Raji (cell line): ENCODE results near the gene ST6GALNAC4.

Experiments
- POLR2A ChIP-seq: IDR thresholded peaks from 2 replicates; pipeline ENCODE4 v1.6.1; 2011; ENCODE audit warnings: low read depth, low read length, control low read depth; ENCODE audit not compliant: insufficient read depth

ST6GALNAC4 gene

DNA sequence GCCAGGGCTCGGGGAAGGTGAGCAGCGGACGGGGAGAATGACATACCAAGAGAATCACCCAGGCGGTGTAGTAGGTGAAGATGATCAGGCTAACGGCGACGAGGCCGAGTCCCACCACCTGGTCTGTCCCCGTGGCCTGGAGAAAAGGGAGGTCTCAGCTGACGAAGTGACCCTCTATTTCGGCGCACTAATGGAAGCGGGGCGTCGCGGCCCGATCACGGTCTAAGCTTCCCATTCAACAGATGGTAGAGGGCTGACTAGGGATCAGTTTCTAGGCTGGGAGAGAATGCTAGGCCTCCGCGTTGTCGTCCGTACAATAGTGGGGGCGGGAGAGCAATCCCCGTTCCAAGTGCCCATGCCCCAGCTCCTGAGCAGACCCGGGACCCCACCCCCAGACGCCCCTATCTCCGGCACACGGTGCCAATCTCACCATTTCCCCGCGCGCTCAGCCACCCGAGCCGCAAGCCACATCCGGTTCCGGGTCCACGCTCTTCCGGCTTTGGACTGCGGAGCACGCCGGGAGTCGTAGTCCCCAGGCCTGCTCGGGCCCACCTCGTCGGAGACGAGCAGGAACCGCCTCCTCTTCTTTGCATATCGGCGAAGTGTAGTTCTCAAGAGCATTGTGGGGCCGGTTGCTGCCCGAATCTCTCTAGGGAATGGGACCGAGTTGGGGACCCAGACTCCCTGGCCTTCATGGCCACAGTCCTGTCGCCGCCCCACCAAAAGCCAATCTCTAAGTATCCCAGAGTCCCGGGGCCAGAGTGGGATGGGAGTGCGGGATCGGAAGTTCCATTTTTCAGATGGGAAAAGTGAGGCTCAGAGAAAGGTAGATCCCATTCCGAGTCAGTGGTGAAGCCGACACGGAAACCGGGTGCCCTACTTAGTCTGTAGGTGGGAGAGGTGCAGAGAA, 20.8 kb upstream of the ST6GALNAC4 start, which contains the start of gene DPM2:
Gene DPM2 (minus strand): TSS at position 467 of the 910 bp plus-strand sequence. CDS start 34 bp downstream, at position 433.
- peak; percentile 81 for TF ChIP-seq POLR2A

DNA sequence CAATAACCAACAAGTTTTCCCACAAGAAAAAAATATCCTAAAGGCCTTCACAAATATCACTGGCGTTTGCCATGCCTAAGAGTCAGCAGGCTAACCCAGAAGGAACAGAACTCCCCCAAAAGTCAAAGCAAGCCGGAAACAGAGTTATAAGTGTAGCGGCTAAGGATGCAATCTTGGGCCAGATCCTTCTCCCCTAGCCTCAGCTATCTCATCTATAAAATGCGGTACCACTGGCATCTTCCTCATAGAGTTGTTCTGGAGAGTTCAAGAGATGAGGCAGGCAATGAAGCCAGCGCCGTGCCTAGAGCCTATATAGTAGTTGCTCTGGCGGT, 20.2 kb upstream of the ST6GALNAC4 start:
- TF ChIP-seq POLR2A, result no peak

DNA sequence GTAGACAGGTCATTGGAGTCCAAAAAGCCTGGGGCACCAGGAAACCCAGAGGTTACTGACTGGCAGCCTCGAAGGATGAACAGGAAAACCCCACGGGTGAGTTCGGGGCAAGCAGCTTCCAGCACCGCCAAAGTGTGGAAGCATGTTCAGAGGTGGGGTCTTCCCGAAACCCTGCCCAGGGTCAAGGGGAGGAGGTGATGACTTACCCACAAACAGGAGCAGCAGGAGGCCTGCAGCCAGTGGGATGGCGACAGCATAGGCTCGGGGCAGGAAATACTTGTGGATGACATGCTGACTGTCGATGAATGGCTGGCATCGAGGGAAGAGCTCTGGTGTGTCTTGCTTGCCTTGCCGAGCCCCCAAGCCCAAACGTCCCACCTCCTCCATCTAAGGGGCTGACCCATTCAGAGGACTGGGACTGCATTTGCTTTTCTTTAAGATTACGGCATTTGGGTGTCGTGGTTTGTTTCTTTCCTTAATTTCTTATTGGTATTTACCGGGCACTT, 19.6 kb upstream of the ST6GALNAC4 start:
- TF ChIP-seq POLR2A, result no peak

DNA sequence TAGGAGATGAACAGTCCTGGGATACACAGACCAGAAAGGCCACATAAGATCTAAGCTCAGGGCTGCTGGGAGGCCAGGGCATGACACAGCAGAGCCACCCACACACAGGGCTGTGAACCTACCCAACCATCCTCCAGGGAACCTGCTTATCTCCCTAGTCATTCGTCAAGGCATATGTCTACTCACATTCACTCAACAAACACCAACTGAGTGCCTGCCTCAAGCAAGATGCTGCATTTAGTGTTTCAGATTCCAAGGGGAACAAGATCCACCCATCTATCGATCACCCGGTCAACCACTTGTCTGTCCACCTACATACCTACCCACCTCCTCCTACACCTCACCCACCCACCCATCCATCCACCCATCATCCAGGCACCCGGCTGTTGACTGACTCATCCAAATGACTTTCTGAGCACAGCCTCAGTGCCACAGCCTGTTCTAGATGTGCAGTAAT, 19.0 kb upstream of the ST6GALNAC4 start:
- TF ChIP-seq POLR2A, result no peak

DNA sequence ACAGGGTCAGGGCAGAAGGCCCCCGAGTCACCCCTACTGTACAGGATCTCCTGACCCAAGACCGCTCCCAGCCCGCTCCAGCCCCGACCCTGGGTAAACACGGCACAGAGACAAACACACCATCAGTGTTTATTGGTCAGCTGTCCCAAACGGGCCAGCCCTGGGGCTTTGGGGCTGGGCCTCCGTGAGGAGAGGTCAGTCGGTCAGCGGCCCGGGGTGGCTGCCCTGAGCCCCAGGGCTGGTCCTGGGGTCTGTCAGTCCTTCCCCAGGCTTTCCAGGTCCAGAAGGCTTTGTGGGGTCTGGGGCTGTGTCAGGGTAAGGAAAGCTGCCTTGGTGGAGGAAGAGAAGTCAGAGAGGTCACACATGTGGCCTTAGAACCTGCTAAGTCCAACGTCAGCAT, 18.1 kb upstream of the ST6GALNAC4 start:
- TF ChIP-seq POLR2A, result no peak

DNA sequence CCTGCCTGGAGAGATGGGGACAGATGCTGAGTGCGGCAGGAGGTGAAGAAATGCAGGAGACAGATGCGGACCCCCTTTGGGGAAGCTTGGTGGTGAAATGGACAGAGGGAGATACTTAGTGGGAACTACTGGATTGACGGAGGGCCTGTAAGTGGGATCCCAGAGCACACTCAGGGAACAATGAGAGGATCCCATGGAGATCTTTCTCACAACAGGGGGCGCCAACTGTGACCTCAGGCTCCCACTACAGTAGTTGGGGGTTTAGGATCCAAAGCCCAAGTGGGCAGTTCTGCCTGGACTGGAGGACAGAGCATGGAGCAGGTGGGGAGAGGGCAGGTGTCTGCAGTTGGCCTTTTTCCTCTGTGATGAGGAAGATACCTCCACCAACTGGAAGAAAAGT, 17.4 kb upstream of the ST6GALNAC4 start:
- TF ChIP-seq POLR2A, result no peak

DNA sequence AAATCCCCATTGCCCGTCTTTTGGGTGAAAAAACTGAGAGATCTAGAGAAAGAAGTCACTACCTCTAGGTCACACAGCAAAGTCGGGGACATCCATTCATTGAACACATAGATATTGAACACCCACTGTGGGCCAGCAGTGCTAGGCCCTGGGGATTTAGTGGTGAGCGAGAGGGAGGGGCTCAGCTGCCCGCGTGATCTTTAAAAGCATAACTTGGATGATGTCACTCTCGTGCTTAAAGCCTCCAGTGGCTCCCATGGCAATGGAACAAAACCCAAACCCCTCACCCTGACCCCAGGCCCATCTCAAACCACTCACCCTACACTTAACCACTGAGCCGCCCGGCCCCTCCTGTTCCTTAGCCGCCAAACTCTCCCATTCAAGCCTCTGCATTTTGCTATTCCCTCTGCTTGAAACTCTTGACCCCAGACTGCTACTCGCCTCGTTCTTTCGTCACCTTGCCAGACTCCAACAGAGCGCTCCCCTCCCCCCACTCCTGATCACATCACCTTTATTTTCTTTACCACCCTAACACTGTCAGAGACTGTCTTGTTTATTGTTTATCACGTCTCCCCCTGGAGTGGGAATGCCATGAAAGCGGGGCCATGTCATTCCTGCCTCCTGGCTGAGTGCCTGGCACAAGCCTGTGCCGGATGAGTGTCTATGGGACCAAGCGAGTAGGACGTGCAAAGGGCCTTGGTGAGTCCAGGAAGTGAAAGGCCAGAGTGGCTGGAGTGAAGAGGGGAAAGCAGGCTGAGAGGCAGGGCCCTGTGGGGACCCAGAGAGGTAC, 14.4 kb upstream of the ST6GALNAC4 start:
- no peak for TF ChIP-seq POLR2A

DNA sequence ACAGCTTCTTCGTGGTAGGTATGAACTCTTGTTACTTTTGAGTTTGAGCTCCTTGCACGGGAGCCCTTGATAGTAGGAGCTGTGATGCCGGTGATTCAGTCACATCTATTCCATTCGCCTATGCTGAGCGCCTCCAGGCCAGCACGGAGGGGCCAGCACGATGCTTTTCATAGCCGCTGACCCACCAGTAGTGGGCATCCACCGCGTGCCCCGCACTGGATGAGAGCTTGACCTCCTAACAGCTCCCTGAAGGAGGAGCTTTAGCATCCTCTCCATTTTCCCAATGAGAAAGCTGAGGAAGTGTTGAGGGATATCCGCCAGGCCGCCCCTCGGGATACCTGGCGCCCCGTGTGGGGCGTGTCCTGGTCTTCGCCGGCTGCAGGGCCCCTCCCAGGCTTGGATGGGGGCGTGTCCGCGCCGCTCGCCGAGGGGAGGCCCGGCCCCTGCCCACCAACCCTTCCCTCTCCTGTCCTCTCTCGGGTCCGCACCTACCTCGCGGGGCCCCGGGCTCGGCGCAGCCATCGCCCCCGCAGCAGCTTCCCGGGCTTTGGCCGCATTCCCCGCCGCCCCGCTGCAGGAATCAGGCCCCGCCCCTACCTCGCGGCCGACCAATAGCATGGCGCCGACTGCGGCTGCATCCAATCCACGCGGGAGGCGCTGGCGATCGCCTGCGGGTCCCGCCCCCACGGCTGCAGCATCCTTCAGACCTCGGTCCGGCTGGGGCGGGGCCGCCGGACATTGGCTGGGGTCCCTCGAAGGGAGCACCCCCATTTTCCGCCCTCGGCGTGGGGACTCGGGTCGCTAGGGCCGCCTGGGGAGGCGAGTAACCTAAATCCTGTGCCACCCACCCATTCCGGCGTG, 13.6 kb upstream of the ST6GALNAC4 start, which contains the start of gene PIP5KL1:
Gene PIP5KL1 (minus strand): TSS at position 547 of the 861 bp plus-strand sequence. CDS start 25 bp downstream, at position 522.
- TF ChIP-seq POLR2A, result no peak

DNA sequence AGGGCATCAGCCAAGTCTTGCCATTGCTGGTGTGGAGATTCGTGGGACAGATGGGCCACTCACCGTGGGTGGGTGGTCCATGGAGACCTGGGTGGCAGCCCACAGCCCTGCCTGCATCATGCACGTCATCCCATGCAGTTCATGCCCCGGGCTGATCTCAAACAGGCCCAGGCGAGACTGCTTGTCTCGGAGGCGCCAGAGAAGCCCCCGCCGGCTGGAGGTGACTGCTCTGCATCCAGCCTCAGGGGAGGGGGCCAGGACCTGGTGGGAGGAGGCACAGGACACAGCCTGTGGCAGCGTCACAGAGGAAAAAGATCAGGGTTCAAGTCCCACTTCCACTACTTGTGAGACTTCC, 12.8 kb upstream of the ST6GALNAC4 start:
- no peak for TF ChIP-seq POLR2A

DNA sequence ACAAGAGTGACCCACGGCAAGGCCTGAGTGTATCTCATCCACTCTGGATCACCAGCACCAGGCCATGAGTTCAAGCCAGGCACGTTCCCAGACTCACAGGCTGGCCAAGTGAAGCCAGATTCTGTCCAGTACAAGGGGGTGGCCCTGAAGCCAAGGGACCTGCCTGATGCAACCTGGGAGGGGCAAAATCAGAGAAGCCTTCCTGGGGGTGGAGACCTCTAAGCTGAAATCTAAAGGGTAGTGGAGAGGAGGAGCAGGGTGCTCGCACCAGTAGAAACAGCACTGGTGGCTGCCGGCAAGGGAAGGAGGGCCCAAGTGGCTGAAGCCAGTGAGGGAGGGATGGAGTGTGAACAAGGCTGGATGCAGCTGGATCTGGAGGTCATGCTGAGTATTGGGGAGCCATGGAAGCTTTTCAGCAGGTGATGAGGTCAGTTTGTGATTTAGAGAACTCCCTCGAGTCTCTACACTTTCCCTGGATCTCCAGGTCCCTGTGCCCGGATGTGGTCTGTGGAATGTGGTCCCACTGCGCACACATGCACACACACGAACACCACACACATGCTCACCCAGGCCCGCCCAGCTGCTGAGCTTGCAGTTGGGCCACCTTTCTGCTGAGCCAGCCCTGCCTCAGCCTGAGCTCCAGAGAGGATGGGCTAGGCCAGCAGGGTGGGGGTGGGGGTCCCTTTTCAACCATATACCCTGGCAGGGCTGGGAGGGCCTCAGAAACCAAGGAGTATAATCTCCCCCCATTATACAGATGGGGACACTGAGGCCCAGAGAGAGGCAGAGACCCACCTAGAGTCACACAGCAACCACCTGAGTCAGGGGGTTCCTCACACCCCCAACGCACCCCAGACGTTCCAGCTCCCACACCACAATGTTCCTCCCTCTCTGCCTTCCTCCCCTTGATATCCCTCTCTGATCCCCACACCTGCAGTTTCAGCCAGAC, 12.1 kb upstream of the ST6GALNAC4 start:
- TF ChIP-seq POLR2A, result no peak

DNA sequence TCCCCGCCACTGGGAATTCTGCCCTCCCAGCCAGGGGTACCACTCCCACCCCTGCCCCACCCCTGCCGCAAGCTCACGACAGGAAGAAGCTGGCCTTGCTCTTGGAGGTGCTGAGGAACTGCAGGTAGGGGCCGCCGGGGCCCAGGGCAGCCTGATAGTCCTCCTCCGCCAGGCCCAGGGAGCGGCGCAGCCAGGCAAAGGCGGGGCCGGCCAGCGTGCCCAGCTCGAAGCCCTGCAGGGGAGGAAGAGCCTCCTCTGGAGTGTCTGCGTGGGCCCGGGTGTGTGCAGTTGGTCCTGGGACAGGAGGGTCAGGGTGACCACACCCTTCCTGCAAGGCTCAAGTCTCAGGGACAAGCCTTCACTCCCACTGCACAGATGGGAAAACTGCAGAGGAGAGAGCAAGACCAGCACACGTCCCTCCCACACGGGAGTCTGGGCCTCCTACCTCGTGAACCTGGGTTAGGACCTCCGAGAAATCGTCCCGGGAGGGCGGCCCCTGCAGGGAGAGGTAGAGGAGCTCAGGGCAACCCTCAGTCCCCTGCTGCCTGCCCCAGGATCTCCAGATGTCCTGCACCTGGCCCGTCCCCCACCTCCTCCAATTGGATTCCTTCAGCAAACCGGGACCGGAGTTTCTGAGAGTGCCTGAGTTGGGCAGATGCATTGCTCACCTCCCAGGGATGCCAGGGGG, 11.3 kb upstream of the ST6GALNAC4 start:
- TF ChIP-seq POLR2A, result no peak

DNA sequence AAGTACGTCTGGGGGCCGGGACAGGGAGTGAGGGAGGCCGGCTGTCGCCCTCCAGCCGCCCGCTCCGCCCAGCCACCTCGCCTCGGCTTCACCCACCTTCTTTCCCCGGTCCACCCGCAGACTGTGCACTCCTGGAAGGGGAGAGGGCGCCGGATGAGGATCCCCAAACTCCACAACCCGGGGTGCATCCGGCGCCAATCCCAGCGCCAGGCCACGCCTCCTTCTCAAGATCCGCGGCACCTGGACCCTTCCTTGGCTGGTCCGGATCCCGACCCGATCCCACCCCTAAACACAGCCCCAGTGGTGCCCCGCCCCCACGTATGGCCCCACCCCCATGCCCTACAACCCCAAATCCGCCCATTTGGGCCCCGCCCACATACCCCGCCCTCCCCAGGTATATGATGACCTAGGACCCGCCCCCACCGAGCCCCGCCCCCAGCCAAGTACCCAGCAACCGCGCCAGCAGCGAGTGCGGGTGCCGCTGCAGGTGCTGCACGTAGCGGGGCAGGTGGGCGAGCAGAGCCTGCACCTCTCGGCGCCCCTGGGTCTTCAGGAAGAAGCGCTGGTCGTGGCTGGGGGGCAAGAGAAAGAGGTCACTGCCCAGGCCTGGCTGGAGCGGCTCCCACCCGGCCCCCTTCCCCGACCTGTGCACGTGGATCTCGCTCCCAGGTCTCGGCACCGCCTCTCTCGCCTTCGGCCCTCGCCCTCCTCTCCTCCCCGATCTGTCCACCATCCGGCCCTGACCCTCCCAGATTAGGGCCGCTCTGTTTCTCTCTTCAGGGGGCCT, 10.6 kb upstream of the ST6GALNAC4 start:
- no peak; the same call in 1 of the 2 replicates for TF ChIP-seq POLR2A
